ENCODE data around the gene KDM5C. TPM values are rescaled to one million over a fixed set of nuclear protein-coding genes. Genes with fewer than 3 reads are reported as not detected.

KDM5C gene
- total RNA-seq, 1 experiment from 2014 or later: 98.7 TPM

GRCh38 chrX:53255738-53256191, 30.8 kb upstream of the KDM5C start:
- Histone ChIP-seq H3K79me2 (ENCODE audit: insufficient read depth, low read length) (no peaks in the 10 kb centered on the region), H2BK5ac (ENCODE audit: insufficient read length, low read length) (no peak overlapping the region), H4K91ac (ENCODE audit: insufficient read length, low read depth, low read length) (no peak overlapping the region), H3K27ac (ENCODE audit: insufficient read length, low read depth, low read length) (no peak overlapping the region), H4K5ac (ENCODE audit: insufficient read length, low read depth, low read length) (no peak overlapping the region), H3K27me3 (ENCODE audit: insufficient read depth, low read length) (no peaks in the 10 kb centered on the region), H3K4ac (ENCODE audit: low read depth, low read length) (no peak overlapping the region), H2AFZ (ENCODE audit: low read length) (no peak overlapping the region), H3K14ac (ENCODE audit: insufficient read depth, low read length) (no peak overlapping the region), H3K9ac (ENCODE audit: extremely low read depth, insufficient read length, low read length) (no peak overlapping the region), H3K9me3 (ENCODE audit: control insufficient read depth, low read depth, low read length) (peaks cover 18% of the 10 kb centered on the region), H3K23me2 (ENCODE audit: insufficient read length, low read depth, low read length, poor library complexity, severe bottlenecking) (no peaks in the 10 kb centered on the region), H3T11ph (ENCODE audit: low read length) (no peak overlapping the region), H3K4me1 (ENCODE audit: insufficient read depth, low read length) (no peaks in the 10 kb centered on the region; the same call in 1 of the 2 replicates), H3K18ac (ENCODE audit: insufficient read length, low read depth, low read length) (no peak overlapping the region), H2AK5ac (ENCODE audit: insufficient read length, low read length) (no peak overlapping the region), H4K20me1 (ENCODE audit: control insufficient read depth, insufficient read depth, insufficient read length) (no peaks in the 10 kb centered on the region), H2BK12ac (ENCODE audit: insufficient read length, low read depth, low read length) (no peak overlapping the region), H3K4me2 (ENCODE audit: insufficient read depth, insufficient read length, low read length) (no peak overlapping the region), H2BK120ac (ENCODE audit: low read depth, low read length, poor library complexity, severe bottlenecking) (no peak overlapping the region), H3K23ac (ENCODE audit: insufficient read length, low read depth, low read length) (no peak overlapping the region), H3K56ac (ENCODE audit: insufficient read length, low read depth, low read length) (no peak overlapping the region), H4K8ac (replicated peaks; ENCODE audit: insufficient read length, low read depth, low read length) (no peak overlapping the region), H2BK20ac (ENCODE audit: low read depth, low read length, poor library complexity, severe bottlenecking) (no peak overlapping the region), H3K79me1 (ENCODE audit: insufficient read depth, low read depth, low read length, poor library complexity, severe bottlenecking) (no peaks in the 10 kb centered on the region), H2BK15ac (ENCODE audit: low read depth, low read length) (no peak overlapping the region)
- Mint-ChIP-seq H3K36me3 (ENCODE audit: insufficient read depth in 1 of 3, low read depth in 3 of 3) (peaks cover 11 to 28% (median 15%) of the 10 kb centered on the region in 3 experiments), H3K4me3 (no peak overlapping the region), H3K4me1 (peaks cover 3 to 15% of the 10 kb centered on the region in 2 experiments), H3K27ac (peak overlapping the region in 1 of 3 experiments; percentile 31; a peak in 1 of 7 replicates), H3K27me3 (ENCODE audit: low read depth) (no peaks in the 10 kb centered on the region; the same call in none of the 2 replicates), H3K9me3 (peaks cover 64 to 72% of the 10 kb centered on the region in 2 experiments)
- WGBS (ENCODE audit: extremely low coverage, insufficient read length, low lambda C conversion rate): no CpG with 5 or more reads among the region's 9 CpGs
- no peak for TF ChIP-seq CTCF (conservative IDR thresholded peaks at IDR 0.05)
- DNase-seq: no peak
